ENCODE data around the gene TP53I11. TPM values are rescaled to one million over a fixed set of nuclear protein-coding genes. Genes with fewer than 3 reads are reported as not detected.

The TP53I11 gene
- total RNA-seq, 1 donor from 2014 or later = 19.8 TPM

DNA sequence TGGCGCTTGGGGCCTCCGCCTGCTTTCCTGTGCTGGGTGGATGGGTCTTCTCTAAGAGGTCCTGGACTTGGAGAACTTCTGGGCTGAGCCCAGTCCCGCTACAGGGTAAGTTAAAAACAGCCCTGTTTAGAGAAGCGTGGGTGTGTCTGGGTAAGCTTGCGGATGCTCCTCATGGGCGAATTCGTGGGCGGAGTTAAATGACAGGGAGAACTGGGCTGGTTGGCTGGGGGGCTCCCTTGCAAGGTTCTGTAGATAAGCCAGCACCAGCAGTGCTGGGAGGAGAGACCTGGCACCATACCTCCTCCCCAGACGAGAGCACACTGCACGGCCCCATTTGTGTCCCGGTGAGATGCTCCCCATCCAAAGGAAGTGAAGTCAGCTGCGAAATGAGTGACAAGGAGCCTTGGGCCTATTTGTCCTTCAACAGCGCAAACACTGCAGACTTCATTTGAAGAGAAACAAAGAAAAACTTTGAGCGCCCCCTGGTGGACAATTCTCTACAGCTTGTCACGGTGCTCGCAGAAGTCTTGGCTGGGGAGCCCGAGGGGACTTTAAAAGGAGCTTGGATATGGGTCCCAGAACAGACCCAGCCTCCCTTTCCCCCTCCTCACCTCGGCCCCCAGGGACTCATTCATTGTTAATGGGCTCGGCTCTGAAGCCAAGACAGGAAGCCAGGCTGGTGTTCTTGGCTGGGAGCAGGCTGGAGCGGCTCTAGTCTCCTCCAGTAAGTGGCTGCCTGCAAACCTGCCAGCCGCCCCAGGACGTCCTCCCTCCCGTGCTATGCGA, 39.5 kb downstream of the TP53I11 start:
- no peak overlapping the region for H3K4me3 ChIP-seq (ENCODE audit: low read depth, low read length)
- H3K27me3 ChIP-seq (ENCODE audit: control insufficient read depth, insufficient read depth, low read length) = peaks cover 16% of the 10 kb centered on the region
- peak; percentile 32 for DNase-seq (ENCODE audit: low read depth)

DNA sequence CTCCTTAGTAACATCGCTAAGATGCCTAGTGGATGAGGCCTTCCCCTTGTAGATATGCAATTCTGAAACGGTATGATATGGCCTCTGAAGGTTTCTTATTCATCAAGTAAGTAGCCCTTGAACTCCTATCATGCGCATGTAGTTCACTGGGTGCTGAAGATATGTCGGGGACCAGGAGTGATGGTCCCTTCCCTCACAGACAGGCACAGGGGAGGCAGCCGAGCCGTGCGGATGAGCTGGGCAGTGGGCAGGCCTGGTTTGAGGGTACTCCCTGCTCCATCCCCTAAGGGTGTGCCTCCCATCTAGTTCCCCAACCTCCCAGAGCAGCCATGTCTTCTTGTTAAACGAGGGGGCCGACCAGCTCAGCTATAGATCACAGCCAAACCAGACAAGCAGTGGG, 40.1 kb downstream of the TP53I11 start:
- peaks cover 13% of the 10 kb centered on the region for H3K27me3 ChIP-seq (ENCODE audit: control insufficient read depth, insufficient read depth, low read length)
- no peak for DNase-seq (ENCODE audit: low read depth)
- no peaks in the 10 kb centered on the region for H3K36me3 ChIP-seq (ENCODE audit: control insufficient read depth, insufficient read depth, low read length)
- no peak overlapping the region for H3K4me3 ChIP-seq (ENCODE audit: low read depth, low read length)
- TF ChIP-seq, protein P1, sequence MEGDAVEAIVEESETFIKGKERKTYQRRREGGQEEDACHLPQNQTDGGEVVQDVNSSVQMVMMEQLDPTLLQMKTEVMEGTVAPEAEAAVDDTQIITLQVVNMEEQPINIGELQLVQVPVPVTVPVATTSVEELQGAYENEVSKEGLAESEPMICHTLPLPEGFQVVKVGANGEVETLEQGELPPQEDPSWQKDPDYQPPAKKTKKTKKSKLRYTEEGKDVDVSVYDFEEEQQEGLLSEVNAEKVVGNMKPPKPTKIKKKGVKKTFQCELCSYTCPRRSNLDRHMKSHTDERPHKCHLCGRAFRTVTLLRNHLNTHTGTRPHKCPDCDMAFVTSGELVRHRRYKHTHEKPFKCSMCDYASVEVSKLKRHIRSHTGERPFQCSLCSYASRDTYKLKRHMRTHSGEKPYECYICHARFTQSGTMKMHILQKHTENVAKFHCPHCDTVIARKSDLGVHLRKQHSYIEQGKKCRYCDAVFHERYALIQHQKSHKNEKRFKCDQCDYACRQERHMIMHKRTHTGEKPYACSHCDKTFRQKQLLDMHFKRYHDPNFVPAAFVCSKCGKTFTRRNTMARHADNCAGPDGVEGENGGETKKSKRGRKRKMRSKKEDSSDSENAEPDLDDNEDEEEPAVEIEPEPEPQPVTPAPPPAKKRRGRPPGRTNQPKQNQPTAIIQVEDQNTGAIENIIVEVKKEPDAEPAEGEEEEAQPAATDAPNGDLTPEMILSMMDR (IDR thresholded peaks at IDR 0.05; ENCODE audit: insufficient read depth, low read length, poor library complexity, severe bottlenecking) = no peak

More for the DNA sequence above, 39.5 kb downstream of the TP53I11 start:
- TF ChIP-seq, protein P1 (IDR thresholded peaks at IDR 0.05; ENCODE audit: insufficient read depth, low read length, poor library complexity, severe bottlenecking) = peak; percentile 67
- H3K36me3 ChIP-seq (ENCODE audit: control insufficient read depth, insufficient read depth, low read length) = no peaks in the 10 kb centered on the region

DNA sequence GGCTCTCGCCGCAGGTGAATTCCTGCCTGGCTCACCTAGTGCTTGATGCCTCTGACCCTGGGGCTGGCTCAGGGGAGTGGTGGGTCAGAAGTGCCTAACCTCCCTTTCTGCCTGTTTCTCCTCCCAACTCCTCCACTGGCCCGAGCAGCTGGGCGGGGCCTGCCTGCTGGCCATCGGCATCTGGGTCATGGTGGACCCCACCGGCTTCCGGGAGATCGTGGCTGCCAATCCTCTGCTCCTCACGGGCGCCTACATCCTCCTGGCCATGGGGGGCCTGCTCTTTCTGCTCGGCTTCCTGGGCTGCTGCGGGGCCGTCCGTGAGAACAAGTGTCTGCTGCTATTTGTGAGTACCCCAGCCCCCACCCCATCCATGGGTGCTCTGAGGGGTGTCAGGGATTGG, 41.1 kb downstream of the TP53I11 start:
- Histone ChIP-seq H3K36me3 (ENCODE audit: control insufficient read depth, insufficient read depth, low read length) (no peaks in the 10 kb centered on the region), H3K27me3 (ENCODE audit: control insufficient read depth, insufficient read depth, low read length) (peaks cover 12% of the 10 kb centered on the region), H3K4me3 (ENCODE audit: low read depth, low read length) (no peak overlapping the region)
- DNase-seq (ENCODE audit: low read depth) = no peak
- TF ChIP-seq, protein P1 (IDR thresholded peaks at IDR 0.05; ENCODE audit: insufficient read depth, low read length, poor library complexity, severe bottlenecking) = no peak

DNA sequence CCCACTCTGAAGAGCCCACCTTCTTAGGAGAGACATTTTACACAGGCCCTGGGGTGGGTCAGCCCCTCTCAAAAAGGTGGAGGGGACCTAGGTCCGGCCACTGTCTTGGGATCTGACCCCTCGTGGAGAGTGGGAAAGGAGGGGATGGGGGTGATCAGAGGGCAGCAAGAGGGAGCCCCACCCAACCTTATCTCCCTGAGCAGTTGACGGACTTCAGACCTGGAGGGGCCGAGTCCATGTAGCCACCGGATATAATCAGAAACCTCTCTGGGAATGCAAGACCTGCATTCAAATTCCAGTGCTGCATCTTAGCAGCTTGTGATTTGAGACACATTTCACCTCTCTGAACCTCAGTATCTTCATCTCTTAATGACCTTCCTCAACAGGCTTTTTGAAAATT, 44.0 kb downstream of the TP53I11 start:
- TF ChIP-seq, protein P1 (IDR thresholded peaks at IDR 0.05; ENCODE audit: insufficient read depth, low read length, poor library complexity, severe bottlenecking) = no peak
- no peak for DNase-seq (ENCODE audit: low read depth)
- Histone ChIP-seq H3K27me3 (ENCODE audit: control insufficient read depth, insufficient read depth, low read length) (peaks cover 23% of the 10 kb centered on the region), H3K36me3 (ENCODE audit: control insufficient read depth, insufficient read depth, low read length) (no peaks in the 10 kb centered on the region), H3K4me3 (ENCODE audit: low read depth, low read length) (no peak overlapping the region)

DNA sequence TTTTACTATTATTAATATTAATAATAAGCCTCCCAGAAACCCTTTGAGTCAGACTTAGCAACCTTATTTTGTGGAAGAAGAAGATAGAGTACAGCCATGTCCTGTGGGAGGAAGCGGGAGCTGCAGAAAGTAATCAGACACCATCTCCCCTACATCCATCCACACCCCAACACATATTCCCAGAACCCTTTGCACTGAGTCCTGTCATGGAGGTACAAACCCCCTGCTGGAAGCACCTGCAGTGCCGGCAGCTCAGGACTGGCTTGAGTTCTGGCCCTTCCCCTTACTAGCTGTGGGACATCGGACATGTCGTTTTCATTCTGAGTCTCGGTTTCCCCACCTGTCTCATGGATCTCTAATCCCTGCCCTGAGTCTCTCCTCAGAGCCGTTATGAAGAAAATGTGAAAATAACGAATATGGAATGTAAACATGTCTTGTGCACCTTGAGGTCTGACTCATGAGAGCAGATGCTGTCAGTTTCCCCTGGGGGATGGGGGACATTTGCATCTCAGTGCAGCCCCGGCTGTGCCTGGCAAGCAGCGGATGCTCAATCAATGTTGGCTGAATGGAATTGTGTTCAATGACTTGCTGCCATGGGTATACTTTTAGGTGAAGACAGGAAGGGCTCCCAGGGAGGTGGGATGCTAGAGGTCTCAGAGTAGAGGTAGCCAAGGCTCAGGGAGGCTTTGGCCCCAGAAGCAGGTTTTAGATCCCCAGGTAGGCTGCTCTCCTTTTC, 45.4 kb downstream of the TP53I11 start:
- Histone ChIP-seq H3K27me3 (ENCODE audit: control insufficient read depth, insufficient read depth, low read length) (peaks cover 17% of the 10 kb centered on the region), H3K4me3 (ENCODE audit: low read depth, low read length) (no peak overlapping the region), H3K36me3 (ENCODE audit: control insufficient read depth, insufficient read depth, low read length) (no peaks in the 10 kb centered on the region)
- no peak for DNase-seq (ENCODE audit: low read depth)
- TF ChIP-seq, protein P1 (IDR thresholded peaks at IDR 0.05; ENCODE audit: insufficient read depth, low read length, poor library complexity, severe bottlenecking) = no peak

Data from kidney epithelial cell (primary cell).